Measurements from ENCODE around the gene MPHOSPH6.

- TF ChIP-seq ZNF446 (CRISPR knock-in tag; IDR thresholded peaks at IDR 0.05), result no peak
- TF ChIP-seq ZBTB43 (CRISPR knock-in tag; conservative IDR thresholded peaks at IDR 0.05), result no peak
- no peak for TF ChIP-seq EP300 (IDR thresholded peaks at IDR 0.05; ENCODE audit: low read depth in 2 of 2, low read length in 2 of 2)
- TF ChIP-seq EP300 (CRISPR knock-in tag; IDR thresholded peaks at IDR 0.05; ENCODE audit: borderline replicate concordance), result no peak
- no peak for TF ChIP-seq POLR2A (IDR thresholded peaks at IDR 0.05; ENCODE audit: insufficient read depth in 1 of 2, low read depth in 2 of 2, low read length in 2 of 2)
- TF ChIP-seq ATF2 (CRISPR knock-in tag; IDR thresholded peaks at IDR 0.05), result no peak
- TF ChIP-seq POLR2AphosphoS5 (IDR thresholded peaks at IDR 0.05; ENCODE audit: low read depth, low read length), result no peak
- no peak for TF ChIP-seq FOXA3 (CRISPR knock-in tag; IDR thresholded peaks at IDR 0.05)
- no peak for TF ChIP-seq SMAD3 (CRISPR knock-in tag; IDR thresholded peaks at IDR 0.05)
- no peak for TF ChIP-seq PHB2 (IDR thresholded peaks at IDR 0.05; ENCODE audit: partially characterized antibody)
- TF ChIP-seq TP53 (CRISPR knock-in tag; conservative IDR thresholded peaks at IDR 0.05), result no peak
Measured at GRCh38 chr16:82176204-82176603, 6.2 kb upstream of the MPHOSPH6 start.

All from HepG2 (cell line).